GM18858 (cell line): ENCODE results near the gene IQCN.
A peak's percentile ranks its signal among the peaks of the same experiment; 100 is the strongest.

Experiments
- ATAC-seq: cut with Tn5 transposase; IDR thresholded peaks from one replicate; pipeline ENCODE4 v1.9.1; 2021; ENCODE audit not compliant: unreplicated experiment

Gene IQCN

DNA sequence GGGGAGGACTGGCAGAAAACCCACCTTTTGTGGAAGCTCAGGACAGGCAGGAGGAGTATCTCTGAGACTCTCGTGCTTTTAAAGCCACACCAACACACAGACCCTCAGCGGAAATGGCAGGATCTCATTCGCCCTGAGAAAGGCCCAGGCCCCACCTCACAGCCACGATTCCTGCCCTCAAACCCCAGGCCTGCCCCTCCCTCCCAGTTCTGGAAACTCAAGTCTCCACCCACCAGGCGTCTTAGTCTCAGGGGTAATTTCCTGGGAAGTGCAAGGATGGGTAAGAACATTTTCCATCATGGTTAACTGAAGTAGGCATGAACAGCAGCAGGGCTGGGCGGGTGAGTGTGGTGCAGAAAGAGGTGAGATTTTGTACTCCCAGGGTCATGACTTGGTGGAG is 40.1 kb downstream of the IQCN start:
- no peak for ATAC-seq

DNA sequence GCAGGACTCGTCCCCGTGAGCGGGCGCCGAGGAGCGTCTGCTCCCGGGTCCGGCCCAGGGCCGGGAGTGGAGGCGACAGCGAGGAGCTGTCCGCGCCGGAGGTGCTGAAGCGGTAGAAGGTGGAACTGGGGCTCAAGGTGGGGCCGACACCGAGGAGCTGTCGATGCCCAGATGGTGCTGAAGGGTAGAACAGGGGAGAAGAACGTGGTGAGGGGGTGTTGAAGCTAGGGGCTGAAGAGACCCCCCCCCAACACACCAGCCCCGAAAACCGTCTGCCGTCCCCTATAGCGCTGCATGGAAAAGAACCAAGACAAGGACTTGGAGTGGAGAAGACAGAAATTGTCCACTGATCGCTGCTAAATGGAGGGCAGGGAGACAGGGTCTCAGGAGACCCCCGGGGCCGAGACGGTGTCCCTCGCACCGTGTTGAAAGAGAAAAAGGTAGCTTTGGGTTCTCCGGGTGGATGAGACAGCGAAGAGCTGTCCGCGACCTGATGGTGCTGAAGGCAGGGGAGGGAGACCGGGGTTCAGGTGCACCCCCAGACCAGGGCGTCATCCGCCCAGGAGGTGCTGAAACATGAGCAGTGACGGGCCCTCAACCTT is 40.9 kb downstream of the IQCN start:
- no peak for ATAC-seq

DNA sequence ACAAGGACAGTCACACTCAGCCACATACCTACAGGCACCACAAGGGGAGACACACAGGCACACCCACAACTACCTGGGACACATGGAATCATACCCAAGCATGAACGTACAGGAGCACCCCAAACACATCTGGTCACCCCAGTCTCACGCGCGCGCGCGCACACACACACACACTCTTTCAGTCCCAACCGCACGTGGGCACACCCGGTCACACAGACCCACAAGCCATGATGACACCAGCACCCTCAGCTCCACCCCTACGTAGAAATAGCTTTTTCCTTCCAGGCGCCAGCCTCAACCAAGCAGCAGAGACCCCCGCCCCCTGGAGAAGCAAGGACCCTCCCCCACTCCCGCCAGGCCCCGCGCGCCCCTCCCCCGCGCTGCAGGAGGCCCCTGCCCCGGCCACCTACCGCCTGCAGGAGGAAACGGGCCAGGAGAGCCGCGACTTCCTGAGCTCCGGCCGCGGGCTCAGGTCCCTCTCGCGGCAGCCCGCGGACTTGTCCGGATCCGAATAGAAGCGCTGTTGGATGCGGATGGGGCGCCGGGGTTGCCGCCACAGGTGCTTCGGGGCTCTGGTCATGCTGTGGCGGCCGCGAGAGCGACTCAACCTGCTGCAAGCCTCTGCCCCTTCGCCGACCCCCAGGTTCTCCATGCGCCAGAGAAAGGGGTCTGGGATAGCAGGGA is 41.6 kb downstream of the IQCN start:
- no peak for ATAC-seq

DNA sequence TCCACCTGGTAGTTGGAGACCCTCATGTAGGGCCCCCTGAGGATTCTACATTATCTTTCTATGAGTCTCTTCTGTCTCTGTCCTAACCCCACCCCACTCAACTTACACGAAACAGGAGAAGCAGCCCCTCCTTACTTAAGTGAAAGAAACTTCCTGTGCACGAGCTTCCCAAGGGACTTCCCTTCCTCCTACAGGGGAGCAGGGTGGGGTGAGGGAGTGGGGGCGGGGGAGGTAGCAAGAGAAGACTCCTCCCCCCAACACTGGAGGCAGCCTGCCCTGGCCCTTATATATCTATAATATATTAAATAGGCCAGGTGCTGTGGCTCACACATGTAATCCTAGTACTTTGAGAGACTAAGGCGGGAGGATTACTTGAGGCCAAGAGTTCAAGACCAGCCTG is 42.5 kb downstream of the IQCN start:
- ATAC-seq = no peak

DNA sequence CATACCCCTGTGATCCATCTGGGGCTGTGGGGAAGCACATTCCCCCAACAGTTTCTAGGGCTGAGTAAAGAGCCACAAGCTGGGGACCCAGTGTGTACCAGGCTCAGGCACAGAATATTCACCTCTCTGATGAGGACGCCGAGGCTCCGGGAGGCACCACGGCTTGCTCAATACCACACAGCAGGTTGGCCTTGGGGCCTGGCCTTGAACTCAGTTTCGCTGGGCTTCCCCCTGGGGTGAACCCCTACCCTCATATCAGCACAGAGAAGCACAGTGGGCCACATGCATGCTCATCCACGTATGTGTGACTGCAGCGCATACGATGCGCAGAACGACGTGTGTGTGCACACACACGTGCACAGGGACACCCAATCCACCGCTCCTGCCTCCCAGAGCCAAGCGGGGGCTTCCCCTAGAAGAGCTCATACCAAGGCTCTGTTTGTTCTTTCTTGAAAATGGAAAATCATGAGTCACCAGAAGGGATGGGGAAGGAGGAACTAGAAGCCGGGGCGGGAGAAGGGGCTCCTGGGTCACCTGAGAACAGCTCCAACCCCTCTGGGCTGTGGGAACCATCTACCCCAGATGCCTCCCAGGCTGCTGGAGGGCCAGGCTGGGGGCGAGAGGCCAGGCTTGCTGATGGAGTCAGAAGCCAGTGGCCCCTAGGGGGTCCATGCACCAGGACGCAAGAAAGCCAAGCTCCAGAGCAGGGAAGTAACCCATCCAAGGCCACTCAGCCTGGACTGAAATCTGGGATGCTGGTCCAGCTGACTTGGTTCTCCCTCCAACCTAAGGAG is 43.1 kb downstream of the IQCN start:
- no peak for ATAC-seq

DNA sequence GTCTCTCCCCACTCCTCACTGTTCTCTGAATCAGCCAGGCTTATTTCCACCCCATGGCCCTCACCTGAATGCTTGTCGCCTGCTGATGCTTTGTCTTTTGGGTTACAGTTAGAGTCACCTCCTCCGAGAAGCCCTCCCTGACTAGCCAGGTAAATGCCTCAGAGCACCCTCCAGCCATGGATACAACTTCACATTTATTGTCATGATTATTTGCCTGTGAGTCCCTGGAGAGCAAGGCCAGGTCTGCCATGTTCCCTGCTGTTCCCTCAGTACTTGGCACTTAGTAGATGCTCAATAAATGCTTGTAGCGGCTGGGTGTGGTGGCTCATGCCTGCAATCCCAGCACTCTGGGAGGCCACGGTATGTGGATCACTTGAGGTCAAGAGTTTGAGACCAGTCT is 44.3 kb downstream of the IQCN start:
- ATAC-seq = no peak

DNA sequence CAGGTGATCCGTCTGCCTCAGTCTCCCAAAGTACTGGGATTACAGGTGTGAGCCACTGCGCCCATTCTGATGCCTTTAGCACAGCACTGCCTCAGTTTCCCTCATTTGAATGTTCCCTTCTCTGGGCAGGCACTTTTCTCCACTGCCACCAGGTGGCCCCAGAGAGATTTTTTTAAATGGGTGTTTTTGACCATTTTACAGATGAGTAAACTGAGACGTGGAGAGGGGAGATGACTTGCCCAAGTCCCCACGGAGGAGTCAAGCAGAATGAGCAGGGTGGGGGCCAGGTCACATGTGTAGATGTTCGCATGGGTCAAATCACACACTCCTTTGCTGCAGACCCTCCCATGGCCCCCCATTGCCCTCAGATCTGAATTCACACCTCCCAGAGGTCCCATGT is 44.8 kb downstream of the IQCN start:
- no peak for ATAC-seq

DNA sequence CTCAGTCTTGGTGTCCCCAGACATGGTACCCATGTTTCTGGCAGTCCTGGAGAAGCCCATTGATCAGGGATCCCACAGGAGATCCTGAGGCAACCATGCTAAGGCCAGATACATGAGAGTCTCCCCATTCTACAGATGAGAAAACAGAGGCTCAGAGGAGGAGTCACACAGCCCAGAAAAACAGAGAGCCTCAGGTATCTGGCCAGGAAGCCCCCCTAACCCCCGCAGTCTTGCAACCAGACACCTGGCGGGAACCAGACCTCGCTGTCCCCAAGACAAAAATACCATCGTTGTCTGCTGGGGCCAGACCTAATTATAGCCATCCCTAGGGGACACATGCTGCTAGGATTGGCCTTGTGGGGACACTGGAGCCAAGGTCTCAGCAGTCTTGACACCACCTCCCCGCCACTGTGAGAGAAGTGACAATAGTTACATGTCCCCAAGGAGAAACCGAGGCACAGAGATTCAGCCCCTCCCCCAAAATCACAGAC is 46.4 kb downstream of the IQCN start:
- ATAC-seq = no peak

DNA sequence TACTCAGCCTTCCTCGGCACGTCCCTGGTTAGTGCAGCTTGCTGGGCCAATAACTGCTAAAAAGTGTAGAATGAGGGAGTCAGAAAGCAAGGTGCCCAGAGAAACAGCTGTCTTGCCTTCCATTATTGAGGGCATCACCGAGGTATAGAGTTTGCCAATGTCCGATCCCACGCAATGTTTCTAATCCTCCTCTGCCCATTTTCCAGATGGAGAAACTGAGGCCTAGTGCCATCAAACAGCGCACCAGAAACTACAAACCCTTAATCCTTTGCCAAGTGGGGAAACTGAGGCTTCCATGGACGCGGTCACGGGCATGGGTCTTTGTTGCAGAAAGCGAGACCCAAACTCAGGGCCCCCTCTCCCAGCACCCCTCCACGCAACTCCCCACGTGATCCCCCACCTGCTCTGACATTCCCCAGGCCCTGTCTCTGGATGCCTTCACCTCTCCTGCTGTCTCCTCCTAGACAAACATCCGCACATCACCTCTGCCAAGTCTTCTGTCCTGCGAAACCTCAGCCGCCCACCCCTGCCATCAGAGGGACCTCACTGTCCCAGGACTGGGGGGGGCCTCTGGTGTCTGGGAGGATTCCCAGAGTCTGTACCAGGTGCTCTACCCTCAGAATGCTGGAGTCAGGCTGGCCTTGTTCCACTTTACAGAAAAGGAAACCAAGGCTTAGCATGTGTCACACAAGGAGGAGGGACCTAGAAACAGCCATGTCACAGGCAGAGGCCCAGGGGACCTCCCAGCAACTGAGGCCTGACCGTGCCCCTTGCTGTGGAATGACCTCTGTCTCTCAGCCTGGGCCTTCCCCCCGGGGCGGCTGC is 47.1 kb downstream of the IQCN start:
- no peak for ATAC-seq

DNA sequence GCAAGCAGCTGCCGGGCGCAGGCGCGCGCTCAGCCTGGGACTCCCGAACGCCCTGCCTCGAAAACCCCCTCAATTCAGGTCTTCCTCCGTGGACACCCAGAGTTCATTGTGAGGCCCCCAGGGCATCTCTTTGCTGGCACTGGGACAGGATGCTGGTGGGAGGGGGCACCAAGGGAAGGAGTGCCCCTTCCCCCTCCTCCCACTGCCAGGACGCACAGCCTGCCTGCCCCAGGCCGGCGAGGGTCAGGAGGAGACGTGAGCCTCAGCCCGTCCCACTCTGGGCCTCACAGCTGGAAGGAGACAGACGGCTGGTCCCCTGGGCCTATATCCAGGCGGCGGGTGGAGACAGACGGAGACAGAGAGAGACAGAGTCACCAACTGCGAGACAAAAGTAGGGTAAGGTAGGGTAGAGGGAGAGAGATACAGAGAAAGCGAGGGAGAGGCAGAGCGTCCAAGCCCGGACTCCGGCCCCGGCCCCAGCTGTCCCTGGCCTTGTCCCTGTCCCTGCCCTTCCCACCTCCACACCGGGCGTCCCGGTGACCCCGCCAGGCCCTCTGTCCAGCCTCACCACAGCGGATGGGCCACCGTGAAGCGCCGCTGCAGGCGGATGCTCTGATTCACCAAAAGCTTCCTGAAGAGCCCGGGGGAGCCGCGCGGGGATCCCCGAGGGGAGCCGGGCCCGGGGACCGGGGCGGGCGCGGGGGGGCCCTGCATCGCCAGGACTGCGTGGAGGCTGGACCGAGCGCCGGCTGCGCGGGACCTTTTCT is 48.4 kb downstream of the IQCN start, which contains the start of gene PDE4C:
PDE4C (minus strand) TSS at position 737 of the 767 bp plus-strand sequence; CDS start at position 714, 23 bp downstream.
- ATAC-seq = no peak

DNA sequence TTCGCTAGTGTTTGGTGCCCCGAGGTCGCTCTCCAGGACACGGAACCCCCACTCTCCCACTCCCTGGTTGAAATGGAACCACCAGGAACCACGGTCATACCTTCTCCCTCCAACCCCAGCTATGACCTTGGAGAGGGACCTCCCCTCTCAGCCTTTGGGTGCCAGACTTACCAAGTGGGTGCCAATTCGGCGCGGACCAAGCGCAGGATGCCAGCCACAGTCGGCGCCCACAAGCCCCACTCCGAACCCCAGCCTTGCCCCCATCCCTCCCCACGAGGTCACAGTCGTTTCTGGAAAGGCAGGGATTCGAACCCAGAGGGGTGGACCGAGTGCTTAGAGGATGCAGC is 48.9 kb downstream of the IQCN start:
- ATAC-seq = no peak

DNA sequence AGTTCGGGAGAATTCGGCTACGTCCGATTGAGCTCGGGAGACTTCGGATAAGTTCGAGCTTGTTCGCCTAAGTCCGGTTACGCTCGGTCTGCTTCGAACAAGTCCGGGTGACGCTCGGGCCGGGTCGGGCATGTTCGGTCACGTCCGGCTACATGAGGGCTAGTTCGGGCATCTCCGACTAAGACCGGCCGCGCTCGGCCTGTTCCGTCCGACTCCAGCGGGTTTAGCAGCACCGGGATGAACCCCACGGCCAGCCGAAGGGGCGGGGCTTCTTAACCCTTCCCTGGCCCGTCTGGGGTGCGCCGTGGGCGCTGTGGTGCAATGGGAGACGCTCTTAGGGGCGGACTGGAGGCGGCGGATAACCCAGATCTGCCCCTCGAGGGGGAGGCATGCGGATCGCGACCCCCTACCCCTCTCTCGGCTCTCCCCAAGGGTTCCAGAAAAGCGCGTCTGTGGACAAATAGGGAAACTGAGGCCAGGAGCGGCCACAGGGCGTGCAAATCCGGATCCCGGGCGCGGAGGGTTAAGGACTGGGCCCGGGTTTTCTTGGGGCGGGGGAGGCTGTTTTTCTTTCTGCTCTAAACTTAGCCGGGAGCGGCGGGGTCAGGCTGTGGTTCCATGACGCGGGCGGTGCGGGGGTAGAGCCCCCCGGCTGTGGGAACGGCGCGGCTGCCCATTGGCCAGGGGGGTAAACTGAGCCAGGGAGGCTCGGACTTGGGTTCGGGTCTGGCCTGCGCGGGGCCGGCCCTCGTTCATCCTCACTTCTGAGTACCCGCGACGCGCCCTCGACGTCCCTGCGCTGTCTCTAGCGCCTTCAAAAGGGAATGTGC is 49.5 kb downstream of the IQCN start:
- ATAC-seq = peak; percentile 77

DNA sequence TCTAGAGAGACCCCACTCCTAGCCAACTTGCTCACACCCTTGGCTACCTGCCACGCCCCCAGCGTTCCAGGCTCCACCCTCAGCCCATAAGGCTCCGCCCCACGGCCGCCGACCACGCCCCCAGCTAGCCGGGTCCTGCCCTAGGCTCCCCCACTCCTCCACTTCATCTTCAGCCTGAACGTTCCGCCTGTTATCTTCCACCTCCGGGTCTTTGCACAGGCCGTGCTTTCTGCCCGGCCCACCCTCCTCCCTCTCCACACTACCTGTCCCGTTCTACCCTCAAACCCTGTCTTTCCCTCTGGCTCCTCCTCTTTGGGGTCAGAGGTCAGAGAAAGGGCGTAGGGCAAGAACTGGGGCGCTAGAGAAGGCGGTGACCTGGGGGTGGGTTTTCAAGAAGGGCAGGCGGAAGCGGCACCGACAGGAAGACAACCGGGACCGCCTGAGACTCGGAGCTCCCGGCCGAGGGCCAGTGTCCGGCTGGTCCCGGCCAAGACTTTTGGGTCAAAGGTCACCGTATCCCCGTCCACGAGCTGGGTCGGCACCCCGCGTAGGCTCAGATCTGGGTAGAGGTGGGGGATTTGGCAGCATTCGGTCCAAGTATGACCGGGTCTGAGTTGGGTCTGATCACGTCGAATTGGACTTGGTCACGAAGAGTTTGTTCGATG is 50.3 kb downstream of the IQCN start:
- no peak for ATAC-seq

DNA sequence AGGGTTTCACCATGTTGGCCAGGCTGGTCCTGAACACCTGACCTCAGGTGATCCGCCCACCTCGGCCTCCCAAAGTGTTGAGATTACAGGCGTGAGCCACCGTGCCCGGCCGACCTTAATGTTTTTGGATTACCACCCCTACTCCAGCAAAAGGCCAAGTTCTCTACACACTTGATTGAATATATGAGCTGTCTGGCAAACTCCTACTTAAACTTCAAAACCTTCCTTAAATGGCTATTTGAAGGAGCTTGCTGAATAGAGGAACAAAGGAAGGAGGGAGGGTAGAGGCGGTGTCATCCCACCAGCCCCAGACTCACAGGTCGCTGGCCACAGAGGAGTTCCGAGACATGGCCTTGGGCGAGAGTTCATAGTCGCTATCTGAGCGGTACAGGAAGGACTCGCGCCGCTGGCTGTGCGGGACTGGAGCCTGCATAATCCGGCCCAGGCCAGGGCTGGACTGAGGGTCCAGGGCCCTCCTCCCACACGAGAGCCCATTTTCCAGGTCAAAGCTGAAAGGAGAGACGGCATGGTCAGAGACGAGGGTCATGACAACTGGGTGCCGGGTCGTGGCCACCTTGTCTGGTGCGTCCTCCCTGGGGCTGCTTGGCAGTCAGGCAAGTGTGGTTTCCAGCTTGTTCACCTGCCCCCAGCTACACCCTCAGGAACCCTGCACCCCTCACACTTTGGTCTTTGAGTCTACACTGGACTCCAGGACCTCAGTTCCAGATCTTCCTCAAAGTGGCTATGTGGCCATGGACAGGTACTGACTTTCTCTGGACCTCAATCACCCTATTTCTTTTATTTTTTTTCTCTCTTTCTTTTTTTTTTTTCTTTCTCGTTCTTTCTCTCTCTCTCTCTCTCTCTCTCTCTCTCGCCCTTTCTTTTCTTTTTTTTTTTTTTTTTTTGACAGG is 52.2 kb downstream of the IQCN start:
- no peak for ATAC-seq

DNA sequence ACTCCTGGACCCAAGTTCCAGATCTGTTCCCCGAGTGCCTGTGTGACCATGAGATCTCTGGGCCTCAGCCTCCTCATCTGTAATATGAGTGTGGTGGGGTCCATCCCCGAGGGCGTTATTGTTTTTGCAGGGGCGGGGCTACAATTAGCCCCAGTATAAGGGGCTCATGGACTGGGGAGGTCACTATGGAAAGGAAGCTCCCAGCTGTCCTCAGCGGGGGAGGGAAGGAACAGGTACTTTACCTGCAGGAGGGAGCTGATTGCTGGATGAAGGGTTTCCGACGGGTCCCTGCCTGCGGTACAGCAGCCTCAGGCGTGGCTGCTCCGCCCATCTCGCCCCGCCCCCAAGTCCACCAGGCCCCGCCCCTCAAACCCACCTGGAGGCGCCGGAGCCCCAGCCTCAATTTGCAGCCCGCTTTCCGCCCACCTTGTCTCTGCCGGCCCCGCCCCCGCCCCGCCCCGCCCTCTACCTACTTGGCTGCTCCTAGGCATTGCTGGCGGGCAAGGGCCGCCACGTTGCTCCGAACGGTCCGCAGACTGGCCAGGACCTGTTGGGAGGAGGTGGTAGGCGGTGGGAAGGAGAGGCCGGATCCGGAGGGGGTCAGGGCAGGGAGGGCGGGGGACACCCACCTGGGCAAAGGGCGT is 53.5 kb downstream of the IQCN start:
- ATAC-seq = no peak

DNA sequence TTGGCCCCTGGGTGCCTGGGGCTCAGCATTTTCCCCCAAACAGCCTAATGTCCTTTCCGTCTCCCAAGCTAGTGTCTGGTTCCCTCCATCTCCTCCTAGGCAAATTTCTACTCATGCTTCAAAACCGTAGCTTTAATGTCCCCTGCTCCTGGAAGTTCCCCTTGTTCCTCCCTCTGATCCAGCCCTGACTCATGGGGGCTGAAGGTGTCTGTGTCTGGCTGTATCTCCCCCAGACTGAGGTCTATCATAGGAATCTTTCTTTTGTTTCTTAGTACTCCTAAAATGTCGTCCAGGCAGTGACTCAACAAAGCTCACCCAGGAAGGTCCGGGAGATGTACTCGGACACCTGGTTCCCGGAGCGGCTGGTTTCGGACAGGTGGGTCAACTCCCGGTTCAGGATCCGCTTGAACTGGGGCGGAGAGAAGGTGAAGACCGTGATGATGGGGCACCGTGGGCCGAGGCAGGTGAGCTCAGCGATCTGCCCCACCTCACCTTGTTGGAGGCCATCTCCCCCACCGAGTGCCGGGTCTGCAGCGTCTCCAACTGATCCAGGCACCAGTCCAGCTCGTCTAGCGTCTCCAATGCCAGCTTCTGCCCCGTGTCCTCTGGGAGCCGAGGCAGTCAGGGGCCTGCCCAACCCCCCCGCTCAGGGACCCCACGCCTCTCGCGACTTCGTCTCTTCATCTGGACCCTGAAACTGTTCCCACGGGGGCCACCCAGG is 54.2 kb downstream of the IQCN start:
- ATAC-seq = no peak

DNA sequence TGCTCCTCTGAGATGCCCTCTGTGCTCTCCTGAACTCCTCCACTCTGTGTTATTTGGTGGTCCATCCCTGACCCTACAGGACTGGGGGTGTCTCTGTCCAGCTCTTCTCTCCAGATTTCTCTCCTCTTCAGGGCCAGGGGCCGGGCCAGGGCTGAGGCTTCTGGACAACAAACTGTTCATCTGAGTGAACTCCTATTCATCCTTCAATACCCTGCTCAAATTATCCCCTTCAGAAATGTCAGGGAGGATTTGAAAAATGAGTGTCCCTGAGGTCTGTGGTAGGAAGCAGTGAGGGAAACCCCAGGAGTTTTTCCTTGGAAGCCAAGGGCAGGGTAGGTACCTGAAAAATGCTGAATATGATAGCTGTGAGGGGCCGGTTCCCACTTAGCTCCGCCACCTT is 55.7 kb downstream of the IQCN start:
- no peak for ATAC-seq
